Activated CD4-positive, CD25-positive, alpha-beta regulatory T cell treated with anti-CD3 and anti-CD28 coated beads, Interleukin-2, amount 50 U/mL, for 16 hours (primary cell): Measurements from ENCODE around the gene EMX1.
A peak's percentile ranks its signal among the peaks of the same experiment; 100 is the strongest.

Experiments
- DNase-seq: peaks from one replicate; pipeline ENCODE4 v3.0.0-alpha.2; 2020; ENCODE audit warnings: low read depth, low spot score

Gene EMX1

DNA sequence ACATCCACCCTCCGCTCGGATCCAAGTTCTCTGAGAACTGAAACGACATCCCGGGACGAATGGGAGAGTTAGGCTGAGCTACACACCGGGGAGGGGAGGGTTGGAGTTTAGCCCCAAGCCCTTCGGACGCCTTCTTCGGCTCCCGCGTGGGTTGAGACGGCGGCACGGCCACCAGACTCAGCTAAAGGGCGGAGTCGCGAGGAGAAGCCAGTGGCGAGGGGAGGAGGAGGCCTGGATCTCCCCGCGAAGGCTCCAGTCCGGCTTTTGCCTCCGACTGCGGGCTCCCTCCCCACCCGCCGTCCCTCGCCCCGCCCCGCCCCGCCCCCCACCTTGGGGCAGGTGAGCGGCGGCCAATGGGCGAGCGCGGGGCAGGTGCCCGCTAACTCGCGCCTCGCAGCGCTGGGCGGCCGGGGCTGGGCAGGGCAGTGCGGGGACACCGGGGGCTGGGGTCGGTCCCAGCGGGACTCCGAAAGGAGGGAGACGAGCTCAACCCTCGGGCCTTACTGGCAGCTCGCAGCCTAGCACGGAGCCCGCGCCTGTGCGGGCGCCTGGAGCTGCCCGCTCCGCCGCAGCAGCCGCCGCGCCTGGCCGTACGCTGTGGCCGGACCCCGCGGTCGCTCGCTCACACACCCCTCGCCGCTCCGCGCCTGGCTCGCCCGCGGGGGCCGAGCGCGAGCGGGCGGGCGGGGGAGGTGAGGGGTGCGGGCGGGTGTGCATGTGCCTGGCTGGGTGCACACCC is at the start of gene EMX1:
Gene EMX1 (plus strand): TSS at position 382 of the 739 bp plus-strand sequence. CDS start 334 bp downstream, at position 716.
- DNase-seq: no peak

DNA sequence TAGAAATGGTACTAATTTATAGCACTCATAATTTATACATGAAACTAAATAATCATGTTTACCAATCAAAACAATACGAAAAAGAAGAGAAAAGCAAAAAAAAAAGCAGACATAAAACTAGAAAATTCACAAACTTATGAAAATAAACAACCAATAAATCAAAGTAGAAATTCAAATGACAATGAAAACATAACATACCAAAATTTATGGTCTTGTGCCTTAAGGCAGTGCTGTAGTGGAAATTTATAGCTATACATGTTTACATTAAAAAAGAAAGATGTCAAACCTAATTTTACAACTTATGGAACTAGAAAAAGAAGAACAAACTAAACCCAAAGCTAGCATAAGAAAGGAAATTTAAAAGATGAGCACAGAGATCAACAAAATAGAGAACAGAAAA is 46.3 kb upstream of the EMX1 start:
- no peak for DNase-seq

DNA sequence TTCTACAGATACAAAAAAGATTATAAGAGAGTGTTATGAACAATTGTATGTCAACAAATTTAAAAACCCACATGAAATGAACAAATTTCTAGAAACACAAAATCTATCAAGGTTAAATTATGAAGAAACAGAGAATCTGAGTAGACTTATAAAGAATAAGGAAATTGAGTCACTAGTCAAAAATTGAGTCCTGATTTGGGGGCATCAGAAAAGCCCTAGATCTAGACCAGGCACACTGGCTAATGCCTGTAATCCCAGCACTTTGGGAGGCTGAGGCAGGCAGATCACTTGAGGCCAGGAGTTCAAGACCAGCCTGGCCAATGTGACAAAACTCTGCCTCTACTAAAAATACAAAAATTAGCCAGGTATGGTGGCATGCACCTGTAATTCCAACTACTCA is 45.4 kb upstream of the EMX1 start:
- no peak for DNase-seq

DNA sequence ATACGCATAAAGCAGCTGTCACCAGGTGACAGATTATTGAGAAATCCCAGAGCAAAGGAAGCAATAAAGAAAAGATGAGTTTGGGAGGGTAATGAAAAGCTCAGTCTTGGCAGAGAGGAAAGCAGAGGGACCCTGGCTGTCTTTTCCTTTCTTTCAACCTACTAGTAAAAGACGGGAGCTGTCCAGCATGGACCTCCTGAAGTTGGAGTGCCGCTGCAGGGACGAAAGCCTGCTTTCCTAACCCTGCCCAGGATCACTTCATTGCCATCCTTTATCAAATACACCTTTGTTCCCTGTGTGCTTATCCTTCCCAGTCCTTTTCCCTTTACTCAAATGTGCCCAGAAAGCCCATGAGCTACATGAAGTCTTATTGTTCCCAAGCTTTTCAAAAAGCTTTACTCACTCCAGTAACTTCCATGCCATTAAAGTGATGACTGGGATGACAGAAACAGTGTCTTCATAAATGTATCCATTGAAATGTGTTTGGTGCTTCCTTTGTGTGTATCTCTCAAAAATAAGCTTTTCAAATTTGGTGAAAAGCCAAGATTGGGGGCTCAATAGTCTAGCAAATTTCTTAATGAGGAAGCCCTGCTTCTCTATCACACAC is 33.9 kb upstream of the EMX1 start:
- no peak for DNase-seq

DNA sequence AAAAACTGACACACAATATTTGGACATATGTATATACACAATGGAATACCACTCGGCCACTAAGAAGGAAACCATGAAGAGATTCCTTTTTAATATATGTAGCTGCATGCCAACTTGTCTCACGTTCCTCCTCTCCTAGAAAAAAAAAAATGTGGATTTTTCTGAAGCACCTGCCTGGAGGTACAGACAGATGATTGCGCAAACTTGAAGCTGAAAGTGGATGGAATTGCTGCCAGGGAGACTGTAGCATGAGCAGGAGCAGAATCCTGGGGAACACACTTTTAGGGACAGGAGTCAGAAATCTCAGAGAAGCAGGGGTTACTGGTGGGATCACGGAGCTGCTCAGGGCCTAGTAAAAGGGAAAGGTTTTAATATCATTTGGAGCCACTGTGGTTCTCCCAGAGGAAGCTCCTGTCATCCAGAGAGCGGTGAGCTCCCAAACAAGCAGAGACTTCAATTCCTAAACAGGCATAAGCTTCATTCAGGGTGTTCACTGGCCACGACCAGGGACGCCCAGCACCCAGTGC is 30.8 kb upstream of the EMX1 start:
- no peak for DNase-seq

DNA sequence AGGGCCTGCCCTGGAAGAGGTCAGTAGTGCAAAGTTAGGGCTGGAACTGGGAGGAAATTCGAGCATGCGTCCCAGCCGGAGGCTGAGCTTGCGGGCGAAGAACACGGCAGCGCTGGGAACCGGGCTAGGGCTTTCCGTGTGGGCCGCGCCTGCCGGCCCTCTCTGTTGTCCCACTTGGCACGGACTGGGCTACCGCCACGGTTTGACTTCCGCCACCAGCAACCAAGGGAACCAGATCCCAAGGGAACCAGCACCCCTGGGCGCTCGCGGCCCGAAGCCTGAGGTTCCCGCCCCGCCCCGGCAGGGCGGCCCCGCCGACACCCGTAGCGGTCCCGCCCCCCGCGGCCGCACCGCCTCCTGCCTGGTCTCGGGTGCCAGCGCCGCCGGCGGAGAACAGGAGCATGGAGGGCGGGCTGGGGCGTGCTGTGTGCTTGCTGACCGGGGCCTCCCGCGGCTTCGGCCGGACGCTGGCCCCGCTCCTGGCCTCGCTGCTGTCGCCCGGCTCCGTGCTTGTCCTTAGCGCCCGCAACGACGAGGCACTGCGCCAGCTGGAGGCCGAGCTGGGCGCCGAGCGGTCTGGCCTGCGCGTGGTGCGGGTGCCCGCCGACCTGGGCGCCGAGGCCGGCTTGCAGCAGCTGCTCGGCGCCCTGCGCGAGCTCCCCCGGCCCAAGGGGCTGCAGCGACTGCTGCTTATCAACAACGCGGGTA is 30.1 kb upstream of the EMX1 start, which contains the start of gene SPR:
Gene SPR (plus strand): TSS at position 377 of the 708 bp plus-strand sequence. CDS start 25 bp downstream, at position 402.
- no peak for DNase-seq

DNA sequence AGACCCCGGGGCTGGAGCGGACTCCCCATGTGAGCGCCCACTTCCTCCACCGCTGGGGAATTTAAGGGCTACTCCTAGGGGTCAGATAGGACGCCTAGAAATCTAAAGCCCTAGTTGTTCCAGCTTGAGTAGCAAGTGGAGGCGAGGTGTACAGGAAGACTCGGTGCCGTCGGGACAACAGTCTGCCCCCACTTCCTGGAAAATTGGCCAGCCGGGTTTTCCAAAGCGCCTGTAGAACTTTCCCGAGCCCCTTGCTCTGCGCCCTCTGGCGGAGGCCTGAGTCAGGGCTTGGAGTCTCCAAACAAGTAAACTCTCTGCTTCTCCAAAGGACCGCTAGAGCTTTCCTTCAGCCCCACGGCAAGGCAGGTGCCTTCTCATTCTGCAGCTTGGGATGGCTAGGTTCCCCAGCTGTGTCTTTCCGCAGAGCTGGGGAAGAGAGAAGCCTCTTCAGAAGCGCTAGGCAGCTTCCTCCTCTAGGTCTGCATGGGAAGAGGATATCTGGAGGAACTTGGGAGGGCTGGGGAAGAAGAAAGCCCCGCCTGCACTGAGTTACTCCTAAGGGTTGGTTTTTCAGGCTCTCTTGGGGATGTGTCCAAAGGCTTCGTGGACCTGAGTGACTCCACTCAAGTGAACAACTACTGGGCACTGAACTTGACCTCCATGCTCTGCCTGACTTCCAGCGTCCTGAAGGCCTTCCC is 29.4 kb upstream of the EMX1 start:
- DNase-seq: peak; percentile 19

DNA sequence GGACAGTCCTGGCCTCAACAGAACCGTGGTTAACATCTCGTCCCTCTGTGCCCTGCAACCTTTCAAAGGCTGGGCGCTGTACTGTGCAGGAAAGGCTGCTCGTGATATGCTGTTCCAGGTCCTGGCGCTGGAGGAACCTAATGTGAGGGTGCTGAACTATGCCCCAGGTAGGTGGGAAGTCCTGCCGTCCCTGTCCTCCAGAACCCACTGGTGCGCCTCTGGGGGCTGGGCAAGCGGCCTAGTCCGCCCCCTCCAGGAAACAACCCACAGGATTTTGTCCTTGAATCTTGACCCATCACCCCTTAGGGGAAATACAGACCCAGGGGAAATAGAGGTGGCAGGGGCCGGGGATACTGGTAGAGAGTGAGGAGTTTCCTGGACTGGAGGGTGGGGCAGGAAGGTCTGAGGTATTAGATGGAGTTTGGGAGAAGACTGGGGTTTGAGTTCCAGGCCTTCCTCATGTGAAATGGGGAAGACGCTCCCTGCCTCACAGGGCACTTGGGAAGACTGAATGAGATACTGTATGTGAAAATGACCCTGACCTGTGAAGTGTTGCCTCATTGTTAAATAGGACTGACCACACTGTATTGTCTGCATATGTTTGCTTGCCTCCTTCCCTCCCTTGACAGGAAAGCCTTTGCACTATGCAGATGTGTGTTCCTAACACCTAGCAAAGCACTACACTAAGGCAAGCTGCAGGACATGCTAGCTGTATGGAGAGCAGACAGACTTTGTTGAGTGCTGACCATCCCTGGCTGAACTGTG is 28.7 kb upstream of the EMX1 start:
- DNase-seq: no peak

DNA sequence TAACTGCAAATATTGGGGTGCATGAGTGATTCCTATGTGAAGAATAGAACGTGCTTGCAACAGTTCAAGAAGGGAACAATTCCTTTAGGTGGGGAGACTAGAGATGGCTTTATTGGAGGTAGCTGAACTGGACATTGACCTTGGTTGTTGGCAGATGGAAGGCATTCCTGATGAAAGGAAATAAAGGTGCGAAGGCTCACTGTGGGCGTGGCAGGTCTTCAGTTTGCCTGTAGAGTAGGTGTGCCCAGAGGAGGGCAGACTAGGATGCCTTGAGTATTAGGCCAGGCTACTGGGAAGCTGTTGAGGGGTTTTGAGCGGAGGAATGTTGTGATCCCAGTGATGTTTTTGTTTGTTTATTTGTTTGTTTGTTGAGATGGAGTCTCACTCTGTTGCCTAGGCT is 27.3 kb upstream of the EMX1 start:
- DNase-seq: no peak

DNA sequence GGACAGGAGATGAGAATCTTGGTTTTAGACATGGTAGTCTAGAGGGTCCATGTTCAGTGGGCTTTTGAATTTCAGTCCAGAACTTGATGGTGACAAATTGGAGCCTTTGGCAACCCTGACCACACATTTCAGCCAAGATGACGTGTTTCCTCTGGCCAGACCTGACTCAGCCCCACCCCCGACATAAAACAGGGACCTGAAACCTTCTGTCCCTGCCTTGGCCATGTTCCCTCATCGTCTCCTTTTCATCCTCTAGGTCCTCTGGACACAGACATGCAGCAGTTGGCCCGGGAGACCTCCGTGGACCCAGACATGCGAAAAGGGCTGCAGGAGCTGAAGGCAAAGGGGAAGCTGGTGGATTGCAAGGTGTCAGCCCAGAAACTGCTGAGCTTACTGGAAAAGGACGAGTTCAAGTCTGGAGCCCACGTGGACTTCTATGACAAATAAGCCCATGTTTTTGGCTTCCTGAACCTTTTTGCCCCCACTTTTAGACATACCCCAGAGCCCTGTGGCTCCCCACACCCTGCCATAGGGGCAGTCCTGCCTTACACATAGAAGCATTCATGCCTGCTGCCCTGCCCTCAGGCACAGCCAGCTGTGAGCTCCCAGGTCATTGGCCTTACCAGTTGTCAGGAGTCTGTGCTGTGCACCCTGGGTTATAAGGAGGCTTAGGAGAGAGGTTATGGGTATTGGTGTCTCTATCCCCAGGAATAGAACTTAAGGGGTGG is 26.1 kb upstream of the EMX1 start:
- no peak for DNase-seq

DNA sequence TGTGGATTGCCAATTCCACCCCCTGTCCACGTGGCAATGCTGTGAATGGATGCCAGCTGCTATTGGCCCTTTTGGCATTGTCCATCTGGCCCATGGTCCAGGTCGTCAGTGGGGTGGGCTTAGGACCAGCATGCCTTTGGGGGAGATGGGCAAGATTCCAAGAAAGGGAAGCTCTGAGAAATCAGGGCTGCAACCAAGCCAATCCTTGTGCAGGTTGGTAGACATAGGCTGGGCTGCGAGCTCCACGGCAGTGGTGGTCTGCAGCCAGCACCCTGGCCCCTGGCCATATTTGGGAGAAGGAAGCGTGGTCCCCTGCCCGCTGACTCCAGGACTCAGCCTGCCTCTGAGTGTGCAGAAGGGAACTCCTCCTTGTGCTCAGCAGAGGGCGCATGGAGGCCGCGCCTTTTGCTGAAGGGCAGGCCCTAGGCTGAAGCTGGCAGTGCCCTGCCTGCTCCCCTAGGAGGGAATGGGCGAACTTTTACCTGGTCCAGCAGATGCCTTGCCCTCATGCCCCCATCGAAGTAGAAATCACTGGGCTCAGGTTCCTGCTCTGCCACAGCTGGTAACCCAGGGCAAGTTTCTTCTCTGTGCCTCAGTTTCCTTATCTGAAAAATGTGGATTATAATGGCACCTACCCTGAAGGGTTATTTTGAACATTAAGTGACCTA is 24.7 kb upstream of the EMX1 start:
- no peak for DNase-seq

DNA sequence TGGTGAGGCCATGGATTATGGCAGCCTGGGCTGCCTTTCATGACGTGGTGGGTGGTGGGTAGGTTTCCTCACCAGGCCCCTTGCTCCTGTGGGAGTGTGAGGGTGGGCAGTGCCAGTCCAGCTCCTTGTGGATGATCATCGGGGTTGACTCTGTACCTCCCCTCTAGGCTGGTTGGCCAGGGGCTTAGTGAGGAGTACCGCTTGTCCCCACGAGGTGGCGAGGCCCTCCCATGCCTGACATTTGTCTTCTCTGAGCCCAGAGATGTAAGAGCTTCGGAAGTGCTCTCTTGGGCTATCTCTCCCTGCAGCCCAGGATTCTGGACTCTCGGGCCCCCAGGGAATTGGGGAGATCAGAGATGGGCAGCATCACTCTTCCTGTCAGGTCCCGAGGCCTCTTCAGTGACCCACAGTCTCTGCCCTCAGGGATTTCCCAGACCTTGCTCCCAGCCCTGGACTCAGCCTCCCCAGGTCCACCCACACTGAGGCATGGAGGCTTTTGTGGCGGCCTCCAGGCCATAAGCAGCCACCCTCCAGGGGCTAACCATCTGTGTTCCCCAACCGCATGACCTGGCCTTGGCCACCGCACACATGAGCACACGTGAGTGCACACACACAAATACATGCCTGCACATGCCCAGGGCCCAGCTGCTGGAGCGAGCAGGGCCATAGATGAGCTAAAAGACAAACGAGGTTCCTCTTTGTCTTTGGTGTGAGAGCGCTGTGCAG is 23.6 kb upstream of the EMX1 start:
- no peak for DNase-seq

DNA sequence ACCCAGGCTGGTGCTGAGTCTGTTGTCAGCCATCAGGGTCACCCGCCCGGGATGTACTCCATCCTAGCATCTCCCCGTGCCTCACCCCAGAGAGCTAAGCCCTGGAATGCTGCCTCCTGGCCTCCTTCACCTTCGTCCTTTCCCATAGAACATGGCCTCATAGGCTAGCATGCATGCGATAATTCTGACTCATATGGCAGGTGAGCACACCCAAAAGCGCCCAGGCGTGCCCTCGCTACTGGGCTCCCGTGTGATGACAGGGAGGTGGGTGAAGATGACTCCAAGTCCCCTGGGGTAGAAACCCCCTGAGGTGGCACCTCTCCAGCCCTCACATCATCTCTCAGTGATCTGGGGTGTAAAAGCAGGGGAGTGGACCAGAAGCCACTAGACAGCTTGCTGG is 22.8 kb upstream of the EMX1 start:
- no peak for DNase-seq

DNA sequence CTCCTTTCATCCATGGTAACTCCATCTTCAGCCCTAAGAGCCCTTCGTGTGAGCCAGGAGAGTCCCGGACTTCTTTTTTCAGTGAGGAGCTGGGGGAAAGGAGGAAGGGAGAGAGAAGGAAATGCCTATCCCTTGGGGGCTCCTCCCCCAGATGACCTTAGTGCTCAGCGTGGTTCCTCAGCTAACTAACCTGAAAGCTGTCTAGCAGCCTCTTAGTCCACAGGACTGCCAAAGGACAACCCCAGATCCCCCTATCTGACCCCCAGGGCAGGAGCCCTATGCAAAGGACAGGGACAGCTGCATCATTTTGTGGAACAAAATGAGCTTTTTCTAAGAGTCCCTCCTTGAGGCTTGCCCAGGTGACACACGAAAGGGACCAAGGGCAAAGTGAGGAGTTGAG is 22.2 kb upstream of the EMX1 start:
- DNase-seq: no peak

DNA sequence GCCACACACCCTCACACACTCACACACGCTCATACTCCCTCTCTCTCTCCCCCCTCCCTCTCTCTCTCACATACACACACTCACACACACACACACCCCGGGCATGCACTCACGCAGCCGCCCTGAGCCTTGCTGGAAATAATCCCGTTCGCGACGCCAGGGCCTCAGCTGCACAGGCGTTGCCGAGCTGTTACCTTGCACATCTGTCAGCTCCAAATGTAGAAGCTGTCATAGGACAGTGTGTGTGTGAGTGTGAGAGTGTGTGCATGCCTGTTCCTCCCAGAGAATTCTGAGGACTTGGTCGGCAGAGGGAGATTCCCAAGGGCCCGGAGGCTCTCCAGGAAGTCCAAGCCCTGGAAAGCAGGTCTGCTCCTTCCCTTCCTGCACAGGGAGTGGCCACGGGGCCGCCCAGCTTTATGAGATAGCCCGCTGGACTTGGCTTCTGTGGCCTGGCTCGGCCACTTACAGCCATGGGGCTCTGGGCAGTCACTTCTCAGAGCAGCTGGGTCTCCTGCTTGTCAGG is 21.5 kb upstream of the EMX1 start:
- DNase-seq: no peak

DNA sequence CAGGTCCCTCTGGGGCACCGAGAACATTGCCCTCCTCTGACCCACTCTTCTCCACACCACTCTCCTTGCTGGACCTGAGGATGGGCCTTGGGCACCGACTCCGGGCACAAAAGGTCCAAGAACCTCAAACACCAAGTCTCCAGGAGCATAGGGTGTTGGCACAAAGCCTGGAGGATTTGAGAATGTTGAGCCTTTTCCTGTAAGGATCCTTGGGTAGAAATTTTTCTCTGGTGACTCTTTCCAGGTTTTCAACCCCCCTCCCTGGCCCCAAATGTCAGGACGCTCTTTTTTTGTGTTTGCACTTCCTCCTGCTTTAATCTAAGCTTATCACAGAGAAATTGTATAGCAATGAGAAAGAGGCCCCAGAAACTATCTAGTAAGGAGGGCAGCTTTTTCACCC is 20.9 kb upstream of the EMX1 start:
- DNase-seq: no peak

DNA sequence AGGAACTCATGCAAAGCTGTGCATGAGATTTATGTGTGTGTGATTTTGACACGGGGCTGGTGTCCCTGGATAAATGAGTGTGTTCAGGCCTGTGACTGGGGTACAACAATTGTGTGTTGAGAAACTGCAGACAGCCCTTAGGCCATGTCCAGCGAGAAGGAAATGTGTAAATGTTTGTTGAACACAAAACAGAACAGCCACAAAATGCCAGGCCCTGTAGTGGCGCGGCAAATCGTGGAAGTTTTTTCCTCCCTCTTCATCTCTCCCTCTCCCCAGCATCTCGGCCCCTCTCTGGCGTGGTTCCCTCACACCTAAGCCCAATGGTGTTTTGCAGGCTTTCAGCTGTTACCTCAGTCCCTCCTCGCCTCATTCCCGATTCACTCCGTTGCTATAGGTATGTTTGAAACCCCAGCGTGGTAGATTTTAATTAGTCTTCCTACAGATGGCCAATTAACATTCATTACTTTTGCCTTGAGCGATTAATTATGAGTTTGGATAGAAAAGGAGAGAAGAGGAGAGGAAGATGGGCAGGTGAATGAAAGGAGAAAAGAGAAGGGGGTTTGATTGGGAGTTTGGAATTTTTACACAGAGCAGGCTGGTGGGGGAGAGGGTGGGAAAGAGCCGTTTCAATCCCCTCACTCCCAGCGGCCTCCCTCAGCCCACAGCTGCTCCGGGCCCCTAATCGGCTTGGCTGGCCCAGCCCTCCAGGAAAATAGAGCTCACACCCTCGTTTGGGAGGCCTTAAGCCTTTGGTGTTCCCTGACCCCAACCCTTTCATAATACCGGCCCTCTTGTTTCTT is 19.3 kb upstream of the EMX1 start:
- DNase-seq: no peak

DNA sequence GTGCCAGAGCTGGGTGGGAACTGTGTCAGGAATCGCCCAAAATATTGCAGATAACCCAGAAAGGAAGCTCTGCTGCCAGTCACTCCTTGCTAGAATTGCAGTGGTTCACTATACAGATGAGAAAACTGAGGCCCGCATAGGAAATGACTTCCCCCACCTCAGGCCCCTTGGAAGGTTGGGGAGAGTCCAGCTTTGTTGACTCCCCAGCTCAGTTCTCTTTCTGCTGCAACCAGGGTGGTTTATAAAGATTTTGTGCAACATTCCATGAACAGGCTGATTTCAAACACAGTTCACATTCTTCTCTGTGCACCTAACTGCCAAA is 18.8 kb upstream of the EMX1 start:
- no peak for DNase-seq
